GM12872 (cell line): ENCODE data around the gene GPSM1.

Experiments
- TF ChIP-seq, protein P1 (sequence below): IDR thresholded peaks from 3 replicates; pipeline ENCODE4 v1.5.1; 2011; ENCODE audit warnings: low read depth, mild to moderate bottlenecking, low read length, moderate library complexity; ENCODE audit not compliant: insufficient read depth

The GPSM1 gene

GRCh38 chr9:136403538-136403914, 76.2 kb downstream of the GPSM1 start:
- TF ChIP-seq, protein P1, sequence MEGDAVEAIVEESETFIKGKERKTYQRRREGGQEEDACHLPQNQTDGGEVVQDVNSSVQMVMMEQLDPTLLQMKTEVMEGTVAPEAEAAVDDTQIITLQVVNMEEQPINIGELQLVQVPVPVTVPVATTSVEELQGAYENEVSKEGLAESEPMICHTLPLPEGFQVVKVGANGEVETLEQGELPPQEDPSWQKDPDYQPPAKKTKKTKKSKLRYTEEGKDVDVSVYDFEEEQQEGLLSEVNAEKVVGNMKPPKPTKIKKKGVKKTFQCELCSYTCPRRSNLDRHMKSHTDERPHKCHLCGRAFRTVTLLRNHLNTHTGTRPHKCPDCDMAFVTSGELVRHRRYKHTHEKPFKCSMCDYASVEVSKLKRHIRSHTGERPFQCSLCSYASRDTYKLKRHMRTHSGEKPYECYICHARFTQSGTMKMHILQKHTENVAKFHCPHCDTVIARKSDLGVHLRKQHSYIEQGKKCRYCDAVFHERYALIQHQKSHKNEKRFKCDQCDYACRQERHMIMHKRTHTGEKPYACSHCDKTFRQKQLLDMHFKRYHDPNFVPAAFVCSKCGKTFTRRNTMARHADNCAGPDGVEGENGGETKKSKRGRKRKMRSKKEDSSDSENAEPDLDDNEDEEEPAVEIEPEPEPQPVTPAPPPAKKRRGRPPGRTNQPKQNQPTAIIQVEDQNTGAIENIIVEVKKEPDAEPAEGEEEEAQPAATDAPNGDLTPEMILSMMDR: no peak

DNA sequence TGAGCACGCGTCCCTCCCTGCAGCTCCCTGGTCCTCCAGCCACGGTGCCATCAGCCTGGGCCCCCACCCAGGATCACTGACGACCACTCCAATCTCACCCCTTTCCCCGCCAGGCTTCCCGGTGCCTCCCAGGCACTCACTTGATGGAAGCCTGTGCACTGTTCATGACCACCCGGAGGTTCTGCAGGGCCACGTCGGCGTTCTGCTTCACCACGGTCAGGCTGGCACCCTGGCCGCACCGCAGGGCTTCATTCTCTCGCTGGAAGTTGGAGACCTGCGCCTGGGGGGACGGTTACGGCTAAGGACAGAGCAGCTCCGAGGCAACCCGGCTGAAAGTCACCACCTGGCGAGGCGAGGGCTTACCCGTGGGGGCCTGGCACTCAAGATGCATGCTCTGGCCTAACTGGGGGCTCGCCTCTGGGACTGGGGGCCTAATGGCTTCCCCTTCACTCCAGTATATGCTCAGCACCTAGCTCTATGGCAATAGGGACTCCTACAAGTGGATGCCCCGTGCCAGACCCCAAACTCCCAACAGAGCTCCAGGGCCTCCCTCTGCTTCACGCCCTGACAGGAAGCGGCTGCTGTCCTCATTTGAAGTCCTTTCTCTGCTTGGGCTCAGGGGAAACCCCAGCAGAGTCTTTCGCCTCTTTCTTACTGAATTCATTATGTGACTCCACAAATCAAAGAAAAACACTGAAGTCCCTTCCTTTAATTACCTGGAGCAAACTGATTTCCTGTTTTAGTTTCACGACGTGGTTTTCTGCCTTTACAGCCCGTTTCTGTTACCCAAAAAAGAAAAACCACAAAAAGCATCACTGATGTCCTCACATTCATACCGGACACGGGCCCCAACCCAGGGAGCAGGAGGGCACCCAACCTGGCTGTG, 76.8 kb downstream of the GPSM1 start:
- TF ChIP-seq, protein P1: no peak

DNA sequence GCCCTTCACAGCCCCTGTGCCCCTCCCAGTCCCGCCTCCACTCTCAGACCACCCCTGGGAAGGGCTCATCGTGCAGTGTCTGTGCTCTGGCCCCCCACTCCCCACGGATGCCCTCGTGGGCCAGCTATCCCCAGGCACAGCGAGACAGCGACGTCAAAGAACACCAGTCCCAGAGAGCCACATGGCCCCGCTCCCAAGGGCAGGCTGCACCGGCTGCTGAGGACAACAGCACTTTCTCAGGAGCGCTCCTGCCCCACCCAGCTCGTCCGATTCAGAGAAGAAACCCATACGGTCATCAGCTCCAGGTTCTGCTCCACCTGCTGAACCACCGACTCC, 77.4 kb downstream of the GPSM1 start:
- TF ChIP-seq, protein P1: no peak

DNA sequence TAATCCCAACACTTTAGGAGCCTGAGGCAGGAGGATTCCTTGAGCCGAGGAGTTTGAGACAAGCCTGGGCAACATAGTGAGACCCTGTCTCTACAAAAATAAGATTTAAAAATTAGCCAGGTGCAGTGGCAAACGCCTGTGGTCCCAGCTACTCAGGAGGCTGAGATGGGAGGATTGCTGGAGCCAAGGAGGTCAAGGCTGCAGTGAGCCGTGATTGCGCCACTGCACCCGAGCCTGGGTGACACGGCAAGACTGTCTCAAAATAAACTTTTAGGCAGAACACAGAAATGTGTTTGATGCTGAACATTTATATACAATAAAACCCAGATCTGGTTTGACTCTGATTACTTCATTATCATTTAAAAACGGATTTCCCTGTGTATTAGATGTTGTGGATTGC, 78.1 kb downstream of the GPSM1 start:
- TF ChIP-seq, protein P1: no peak

DNA sequence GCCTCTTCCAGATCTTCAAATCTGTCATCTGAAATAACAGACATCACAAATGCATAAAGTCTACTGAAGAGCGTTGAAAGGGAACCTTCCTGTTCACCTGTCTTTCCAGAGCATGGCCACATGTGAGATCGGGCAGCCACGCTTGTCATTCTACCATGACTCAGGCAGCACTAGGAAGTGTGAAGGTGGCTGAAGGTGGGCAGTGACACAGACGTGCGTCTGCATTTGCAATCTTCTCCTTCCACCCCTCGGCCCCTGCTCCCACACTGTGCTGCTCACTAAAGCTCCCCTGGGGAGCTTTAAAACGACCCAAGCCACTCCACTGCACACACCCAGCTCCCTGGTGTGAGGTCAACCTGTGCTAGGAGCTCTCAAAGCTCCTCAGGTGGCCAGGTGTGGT, 80.6 kb downstream of the GPSM1 start:
- TF ChIP-seq, protein P1: no peak
